Adipocyte (in vitro differentiated cells): ENCODE results near the gene SART3.
"Not testable (repeated sequence)": the region's sequence is repeated elsewhere in the genome, so short reads cannot be mapped to it uniquely, and the experiment has no call there.

Experiments
- DNase-seq: peaks from one replicate; pipeline ENCODE4 v3.0.0-alpha.2; 2015; ENCODE audit warnings: low read depth
- H3K27me3 ChIP-seq: replicated peaks from 2 replicates; pipeline ENCODE4 v1.7.0; 2013; ENCODE audit warnings: mild to moderate bottlenecking, low read length, moderate library complexity; ENCODE audit not compliant: control insufficient read depth, insufficient read depth
- H3K36me3 ChIP-seq: 2 replicates; pipeline ENCODE4 v1.7.0; 2013; ENCODE audit warnings: low read length, mild to moderate bottlenecking, moderate library complexity; ENCODE audit not compliant: control insufficient read depth, insufficient read depth, severe bottlenecking
- H3K4me1 ChIP-seq: 2 replicates; pipeline ENCODE4 v1.7.0; 2013; ENCODE audit warnings: mild to moderate bottlenecking, low read length, moderate library complexity; ENCODE audit not compliant: control insufficient read depth, insufficient read depth
- H3K4me3 ChIP-seq: 2 replicates; pipeline ENCODE4 v1.7.0; 2013; ENCODE audit warnings: mild to moderate bottlenecking, low read length, moderate library complexity
- H3K9ac ChIP-seq: 2 replicates; pipeline ENCODE4 v1.7.0; 2013; ENCODE audit warnings: mild to moderate bottlenecking, low read length, moderate library complexity
- H3K9me3 ChIP-seq: 2 replicates; pipeline ENCODE4 v1.7.0; 2013; ENCODE audit warnings: mild to moderate bottlenecking, low read length, moderate library complexity; ENCODE audit not compliant: control insufficient read depth

The SART3 gene

GRCh38 chr12:108595711-108596647, 35.0 kb upstream of the SART3 start:
- Histone ChIP-seq H3K36me3 (peaks cover 35% of the 10 kb centered on the region), H3K27me3 (no peaks in the 10 kb centered on the region), H3K9ac (peak overlapping the region; percentile 97), H3K4me1 (peaks cover 35% of the 10 kb centered on the region), H3K9me3 (no peaks in the 10 kb centered on the region), H3K4me3 (peak overlapping the region; percentile 94)
- DNase-seq = peak; percentile 45

DNA sequence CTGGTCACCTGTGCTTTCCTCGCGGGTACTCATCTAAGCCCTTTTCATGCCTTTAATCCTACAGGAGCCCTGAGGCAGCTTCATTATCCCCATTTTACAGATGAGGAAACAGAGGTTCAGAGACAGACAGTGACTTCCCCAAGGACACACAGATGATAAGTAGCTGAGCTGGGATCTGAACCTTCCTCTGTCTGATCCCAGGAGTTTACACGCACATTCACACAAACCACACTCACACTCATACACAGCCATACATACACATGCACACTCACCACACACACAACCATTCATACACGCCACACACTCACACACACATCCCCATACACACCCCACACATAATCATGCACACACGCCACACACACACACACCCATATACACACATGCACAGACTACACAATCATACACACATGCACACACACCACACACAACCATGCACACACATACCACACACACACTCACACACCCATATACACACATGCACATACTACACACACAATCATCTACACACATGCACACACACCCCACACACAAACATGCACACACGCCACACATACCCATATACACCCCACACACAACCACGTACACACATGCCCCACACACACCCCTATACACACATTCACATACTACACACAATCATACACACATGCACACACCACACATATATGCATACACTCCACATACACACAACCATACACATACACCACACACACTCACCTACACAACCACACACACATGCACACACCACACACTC, 34.2 kb upstream of the SART3 start:
- H3K9me3 ChIP-seq = no peaks in the 10 kb centered on the region
- peak overlapping the region; percentile 97 for H3K9ac ChIP-seq
- DNase-seq = no peak
- H3K36me3 ChIP-seq = peaks cover 36% of the 10 kb centered on the region
- peak overlapping the region; percentile 94 for H3K4me3 ChIP-seq
- H3K27me3 ChIP-seq = no peaks in the 10 kb centered on the region
- H3K4me1 ChIP-seq = peaks cover 43% of the 10 kb centered on the region

DNA sequence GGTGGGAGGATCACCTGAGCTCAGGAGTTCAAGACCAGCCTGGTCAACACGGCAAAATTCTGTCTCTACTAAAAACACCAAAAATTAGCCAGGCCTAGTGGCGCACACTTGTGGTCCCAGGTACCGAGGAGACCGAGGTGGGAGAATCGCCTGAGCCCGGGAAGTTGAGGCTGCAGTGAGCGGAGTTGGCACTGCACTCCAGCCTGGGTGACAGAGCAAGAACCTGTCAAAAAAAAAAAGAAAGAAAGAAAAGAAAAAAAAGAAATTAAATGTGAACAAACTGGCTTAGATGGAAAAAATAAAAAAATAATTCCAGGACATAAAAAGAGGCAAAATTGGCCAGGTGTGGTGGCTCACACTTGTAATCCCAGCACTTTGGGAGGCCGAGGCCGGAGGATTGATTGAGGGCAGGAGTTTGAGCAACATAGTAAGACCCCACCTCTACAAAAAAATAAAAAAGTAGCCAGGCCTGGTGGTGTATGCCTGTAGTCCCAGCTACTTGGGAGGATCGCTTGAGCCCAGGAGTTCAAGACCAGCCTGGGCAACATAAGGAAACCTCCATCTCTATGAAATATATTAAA, 33.4 kb upstream of the SART3 start:
- H3K4me1 ChIP-seq = peaks cover 50% of the 10 kb centered on the region
- peaks cover 36% of the 10 kb centered on the region for H3K36me3 ChIP-seq
- no peaks in the 10 kb centered on the region for H3K9me3 ChIP-seq
- H3K27me3 ChIP-seq = no peaks in the 10 kb centered on the region
- peak overlapping the region; percentile 97 for H3K9ac ChIP-seq
- peak overlapping the region; percentile 94 for H3K4me3 ChIP-seq
- DNase-seq = no peak

DNA sequence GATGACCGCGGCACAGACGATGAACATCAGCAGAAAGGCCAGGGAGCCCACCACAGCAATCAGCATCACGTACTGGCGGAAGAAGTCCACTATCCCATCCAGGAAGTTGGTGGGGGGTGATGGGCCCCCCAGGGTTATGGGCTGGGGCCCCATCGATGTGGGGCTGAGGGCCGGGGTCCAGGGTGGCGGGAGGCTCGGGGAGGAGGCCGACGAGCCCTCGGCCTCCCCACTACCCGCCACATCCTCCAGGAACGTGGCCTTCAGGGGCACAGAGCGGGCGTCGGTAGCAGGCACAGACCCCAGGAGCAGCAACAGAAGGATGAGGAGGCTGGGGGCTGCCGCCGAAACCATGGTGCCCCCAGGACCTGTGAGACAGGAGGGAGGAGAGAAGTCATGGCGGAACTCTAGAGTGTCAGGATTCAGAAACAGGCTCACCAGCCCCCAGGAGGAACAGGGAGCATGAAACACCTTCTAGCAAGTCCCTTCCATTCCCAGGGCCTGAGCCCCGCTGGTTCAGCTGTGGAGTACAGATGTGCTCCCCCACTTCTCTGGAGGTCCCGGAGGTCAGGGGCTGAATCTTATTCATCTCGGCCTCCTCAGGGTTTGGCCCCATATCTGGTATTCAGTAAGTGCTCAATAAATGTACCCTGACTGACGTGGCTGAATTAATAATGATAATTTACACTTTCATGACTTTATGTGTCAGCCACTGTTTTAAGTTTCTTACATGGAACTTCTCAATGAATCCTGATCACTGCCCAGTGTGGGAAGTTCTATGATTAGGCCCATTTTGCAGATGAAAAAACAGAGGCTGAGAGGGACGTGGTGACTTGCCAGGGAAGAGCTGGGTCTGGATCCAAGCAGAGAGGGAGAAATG, 31.3 kb upstream of the SART3 start:
- Histone ChIP-seq H3K9ac (no peak overlapping the region), H3K36me3 (peaks cover 36% of the 10 kb centered on the region), H3K9me3 (no peaks in the 10 kb centered on the region), H3K4me3 (no peak overlapping the region), H3K4me1 (peaks cover 52% of the 10 kb centered on the region), H3K27me3 (no peaks in the 10 kb centered on the region)
- DNase-seq = no peak

GRCh38 chr12:108591267-108591980, 30.5 kb upstream of the SART3 start:
- no peaks in the 10 kb centered on the region for H3K27me3 ChIP-seq
- H3K4me3 ChIP-seq = no peak overlapping the region
- H3K9me3 ChIP-seq = no peaks in the 10 kb centered on the region
- DNase-seq = no peak
- peaks cover 49% of the 10 kb centered on the region for H3K4me1 ChIP-seq
- H3K36me3 ChIP-seq = peaks cover 36% of the 10 kb centered on the region
- H3K9ac ChIP-seq = peak overlapping the region; percentile 75

GRCh38 chr12:108590463-108590862, 29.5 kb upstream of the SART3 start:
- not testable (repeated sequence) for H3K27me3 ChIP-seq, H3K4me3 ChIP-seq, DNase-seq, H3K9me3 ChIP-seq
- H3K4me1 ChIP-seq = peaks cover 44% of the 10 kb centered on the region
- peaks cover 36% of the 10 kb centered on the region for H3K36me3 ChIP-seq
- peak overlapping the region; percentile 75 for H3K9ac ChIP-seq

- no peak for DNase-seq
- H3K9me3 ChIP-seq = no peaks in the 10 kb centered on the region
- peaks cover 44% of the 10 kb centered on the region for H3K4me1 ChIP-seq
Observed at GRCh38 chr12:108589840-108590229, 28.9 kb upstream of the SART3 start.

GRCh38 chr12:108589028-108589839, 28.3 kb upstream of the SART3 start:
- H3K4me1 ChIP-seq = peaks cover 45% of the 10 kb centered on the region
- H3K9ac ChIP-seq = peak overlapping the region; percentile 75
- H3K4me3 ChIP-seq = no peak overlapping the region
- no peaks in the 10 kb centered on the region for H3K27me3 ChIP-seq
- DNase-seq = peak; percentile 74
- H3K36me3 ChIP-seq = peaks cover 34% of the 10 kb centered on the region
- no peaks in the 10 kb centered on the region for H3K9me3 ChIP-seq

More at GRCh38 chr12:108589840-108590229, 28.9 kb upstream of the SART3 start:
- no peaks in the 10 kb centered on the region for H3K27me3 ChIP-seq
- H3K36me3 ChIP-seq = peaks cover 36% of the 10 kb centered on the region
- H3K9ac ChIP-seq = peak overlapping the region; percentile 75
- no peak overlapping the region for H3K4me3 ChIP-seq

GRCh38 chr12:108587826-108588225, 26.9 kb upstream of the SART3 start:
- H3K4me3 ChIP-seq = no peak overlapping the region
- peak overlapping the region; percentile 75 for H3K9ac ChIP-seq

More at GRCh38 chr12:108587826-108588225, 26.9 kb upstream of the SART3 start:
- no peak for DNase-seq
- Histone ChIP-seq H3K27me3 (no peaks in the 10 kb centered on the region), H3K36me3 (peaks cover 20% of the 10 kb centered on the region), H3K4me1 (peaks cover 47% of the 10 kb centered on the region), H3K9me3 (no peaks in the 10 kb centered on the region)
